Measurements from ENCODE around the gene CLEC14A.

The CLEC14A gene

DNA sequence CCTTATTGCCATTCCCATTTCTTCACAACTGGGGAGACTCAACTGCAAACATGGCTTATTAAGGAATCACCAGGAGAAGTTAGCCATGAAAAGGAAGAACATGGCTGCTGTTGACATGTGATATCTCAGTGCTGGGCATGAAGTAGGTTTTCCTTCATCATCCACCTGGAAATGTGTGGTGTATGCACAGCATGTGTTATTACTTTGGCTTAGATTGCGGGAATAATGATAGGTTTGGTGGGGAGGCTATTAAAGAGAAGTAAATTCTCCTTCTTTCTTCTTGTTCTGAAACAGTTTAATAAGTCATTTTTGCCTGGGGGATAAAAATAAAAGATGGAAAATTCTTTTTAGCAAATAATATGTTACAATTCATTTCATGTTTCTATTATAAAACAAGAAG is 23.7 kb upstream of the CLEC14A start:
- TF ChIP-seq POLR2AphosphoS5 (IDR thresholded peaks at IDR 0.05; ENCODE audit: low read depth, low read length) (no peak), TAF1 (IDR thresholded peaks at IDR 0.05; ENCODE audit: borderline replicate concordance, low read depth, low read length) (no peak), POLR2A (IDR thresholded peaks at IDR 0.05; ENCODE audit: low read depth, low read length) (no peak)
- no peak for DNase-seq (ENCODE audit: insufficient read length)
- FAIRE-seq, result no peak

DNA sequence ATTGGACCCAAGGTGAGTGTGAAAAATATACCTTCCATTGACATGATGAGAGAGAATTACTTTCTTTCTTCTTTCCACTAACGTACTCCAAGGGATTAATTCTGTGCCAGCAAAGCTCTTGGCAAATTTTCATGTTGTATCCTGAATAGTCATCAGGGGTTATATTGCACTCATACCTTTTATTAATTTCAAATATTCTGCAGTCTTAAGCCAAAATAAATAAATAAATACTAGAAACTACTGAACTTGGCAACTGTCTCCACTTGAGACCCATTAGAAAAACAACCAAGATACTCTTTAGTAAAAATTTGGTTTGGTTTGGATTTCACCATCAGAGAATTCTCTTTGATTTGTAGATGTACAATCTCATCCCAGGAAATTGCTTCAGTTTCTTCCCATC is 22.1 kb upstream of the CLEC14A start:
- no peak for TF ChIP-seq POLR2A (IDR thresholded peaks at IDR 0.05; ENCODE audit: low read depth, low read length)
- TF ChIP-seq POLR2AphosphoS5 (IDR thresholded peaks at IDR 0.05; ENCODE audit: low read depth, low read length), result no peak
- TF ChIP-seq TAF1 (IDR thresholded peaks at IDR 0.05; ENCODE audit: borderline replicate concordance, low read depth, low read length), result no peak
- FAIRE-seq (no peak), DNase-seq (ENCODE audit: insufficient read length) (no peak)

DNA sequence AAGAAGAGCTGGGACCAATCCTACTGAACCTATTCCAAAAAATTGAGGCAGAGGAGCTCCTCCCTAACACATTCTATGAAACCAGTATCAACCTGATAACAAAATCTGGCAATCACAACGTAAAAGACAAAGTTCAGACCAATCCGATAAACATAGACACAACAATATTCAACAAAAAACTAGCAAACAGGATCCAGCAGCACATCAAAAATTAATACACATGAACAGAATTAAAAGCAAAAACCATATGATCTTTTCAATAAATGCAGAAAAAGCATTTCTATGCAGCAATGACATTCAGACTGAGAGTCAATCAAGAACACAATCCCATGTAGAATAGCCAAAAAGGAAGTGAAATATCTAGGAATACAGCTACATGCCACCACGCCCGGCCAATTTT is 7.0 kb upstream of the CLEC14A start:
- FAIRE-seq, result no peak
- TF ChIP-seq POLR2A (IDR thresholded peaks at IDR 0.05; ENCODE audit: low read depth, low read length) (no peak), POLR2AphosphoS5 (IDR thresholded peaks at IDR 0.05; ENCODE audit: low read depth, low read length) (no peak), TAF1 (IDR thresholded peaks at IDR 0.05; ENCODE audit: borderline replicate concordance, low read depth, low read length) (no peak)
- DNase-seq (ENCODE audit: insufficient read length), result no peak

DNA sequence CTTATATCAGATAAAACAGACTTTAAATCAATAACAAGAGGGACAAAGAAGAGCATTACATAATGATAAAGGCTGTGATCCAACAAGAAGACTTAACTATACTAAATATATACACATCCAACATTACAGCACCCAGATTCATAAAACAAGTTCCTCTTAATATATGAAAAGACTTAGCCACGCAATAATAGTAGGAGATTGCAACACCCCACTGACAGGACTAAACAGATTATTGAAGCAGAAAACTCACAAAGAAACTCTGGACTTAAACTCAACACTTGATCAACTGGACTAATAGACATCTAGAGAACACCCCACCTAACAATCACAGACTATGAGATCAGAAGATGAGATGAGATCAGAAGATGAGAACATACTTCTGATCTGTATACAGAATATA is 5.7 kb upstream of the CLEC14A start:
- DNase-seq (ENCODE audit: insufficient read length) (no peak), FAIRE-seq (no peak)
- TF ChIP-seq TAF1 (IDR thresholded peaks at IDR 0.05; ENCODE audit: borderline replicate concordance, low read depth, low read length) (no peak), POLR2A (IDR thresholded peaks at IDR 0.05; ENCODE audit: low read depth, low read length) (no peak)

DNA sequence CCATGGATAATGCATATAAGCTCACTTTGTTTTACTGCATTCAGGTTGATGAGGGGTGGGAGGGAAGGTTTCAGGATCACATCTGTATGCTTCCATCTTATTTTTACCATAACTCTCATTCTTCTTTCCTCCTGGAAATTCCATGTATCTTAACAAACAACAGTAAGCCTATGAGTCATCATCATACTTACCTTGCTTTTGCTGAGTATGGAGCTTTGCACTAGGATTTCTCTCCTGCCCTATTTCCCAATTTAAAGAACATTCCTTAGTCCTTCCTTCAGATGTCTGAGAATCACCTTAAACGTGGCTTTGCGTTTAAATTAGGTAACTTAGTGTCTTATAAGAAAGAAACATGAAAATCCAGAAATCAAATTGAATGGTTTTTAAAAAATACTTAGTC is 1.6 kb upstream of the CLEC14A start:
- no peak for FAIRE-seq
- DNase-seq (ENCODE audit: insufficient read length), result no peak
- no peak for TF ChIP-seq POLR2A (IDR thresholded peaks at IDR 0.05; ENCODE audit: low read depth, low read length)
- no peak for TF ChIP-seq TAF1 (IDR thresholded peaks at IDR 0.05; ENCODE audit: borderline replicate concordance, low read depth, low read length)
- no peak for TF ChIP-seq POLR2AphosphoS5 (IDR thresholded peaks at IDR 0.05; ENCODE audit: low read depth, low read length)

DNA sequence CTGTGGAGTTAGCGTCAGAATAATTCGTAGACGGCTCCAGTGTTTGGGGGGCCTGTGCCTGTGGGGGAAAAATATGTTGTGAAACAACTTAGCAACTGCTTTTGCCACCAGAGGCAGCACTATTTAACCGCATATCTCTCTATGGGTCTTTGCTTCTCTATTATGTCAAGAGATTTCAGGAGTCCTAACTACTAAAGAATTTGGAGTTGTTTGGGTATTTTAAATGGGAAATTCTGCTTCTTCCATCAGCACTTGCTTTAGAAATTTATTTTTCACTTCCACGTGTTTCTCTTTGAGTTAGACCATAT is 594 bp upstream of the CLEC14A start:
- no peak for FAIRE-seq
- no peak for TF ChIP-seq TAF1 (IDR thresholded peaks at IDR 0.05; ENCODE audit: borderline replicate concordance, low read depth, low read length)
- no peak for TF ChIP-seq POLR2AphosphoS5 (IDR thresholded peaks at IDR 0.05; ENCODE audit: low read depth, low read length)
- no peak for TF ChIP-seq POLR2A (IDR thresholded peaks at IDR 0.05; ENCODE audit: low read depth, low read length)
- DNase-seq (ENCODE audit: insufficient read length), result no peak

DNA sequence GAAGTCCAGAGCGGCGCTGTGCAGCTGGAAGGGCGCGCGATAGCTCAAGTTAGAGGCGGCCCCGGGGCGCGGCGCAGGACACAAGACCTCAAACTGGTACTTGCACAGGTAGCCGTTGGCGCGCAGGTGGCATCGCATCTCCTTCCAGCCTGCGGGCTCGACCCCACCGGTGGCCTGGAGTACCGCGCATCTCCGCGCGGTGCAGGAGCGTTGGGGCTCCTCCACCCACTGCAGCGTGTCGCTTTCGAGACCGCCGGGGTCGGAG is 553 bp downstream of the CLEC14A start:
- FAIRE-seq (no peak), DNase-seq (ENCODE audit: insufficient read length) (no peak)
- TF ChIP-seq TAF1 (IDR thresholded peaks at IDR 0.05; ENCODE audit: borderline replicate concordance, low read depth, low read length), result no peak
- TF ChIP-seq POLR2AphosphoS5 (IDR thresholded peaks at IDR 0.05; ENCODE audit: low read depth, low read length), result no peak
- no peak for TF ChIP-seq POLR2A (IDR thresholded peaks at IDR 0.05; ENCODE audit: low read depth, low read length)

DNA sequence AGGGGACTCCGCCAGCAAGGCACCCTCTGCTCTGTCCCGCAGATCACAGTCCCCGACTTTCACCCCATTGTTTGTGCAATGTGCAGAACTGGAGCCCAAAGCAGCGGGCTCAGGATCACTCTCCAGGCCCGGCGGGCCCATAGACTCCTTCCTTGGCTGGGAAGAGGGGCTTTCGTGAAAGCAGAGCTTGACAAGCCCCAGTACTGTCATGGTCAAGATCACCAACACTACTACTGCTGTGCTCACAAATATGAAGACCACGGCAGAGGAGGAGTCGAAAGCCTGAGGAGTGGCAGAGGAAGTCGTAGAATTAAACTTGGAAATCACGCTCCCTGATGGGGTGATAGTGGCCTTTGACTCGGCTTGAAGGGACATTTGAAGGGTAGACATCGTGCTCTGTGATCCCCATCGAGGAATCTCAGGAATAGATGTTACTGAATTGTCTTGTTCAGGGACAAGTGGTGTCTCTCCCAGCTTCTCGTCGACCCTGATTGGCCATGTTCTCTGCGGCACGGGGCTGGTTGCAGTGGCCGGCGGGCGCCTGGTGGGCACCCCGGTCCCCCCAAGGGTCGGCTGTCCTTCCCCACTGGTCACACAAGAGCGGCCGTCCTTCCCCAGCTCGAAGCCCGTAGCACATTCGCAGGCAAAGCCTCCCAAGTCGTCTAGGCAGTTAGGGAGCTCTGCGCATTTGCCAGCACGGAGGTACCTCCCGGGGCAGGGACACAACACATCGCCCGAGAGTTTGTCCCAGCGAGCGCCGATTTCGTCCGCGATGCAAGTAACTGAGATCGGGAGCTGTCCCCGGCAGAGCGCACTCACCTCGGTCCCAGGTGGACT is 1.1 kb downstream of the CLEC14A start:
- no peak for TF ChIP-seq TAF1 (IDR thresholded peaks at IDR 0.05; ENCODE audit: borderline replicate concordance, low read depth, low read length)
- TF ChIP-seq POLR2AphosphoS5 (IDR thresholded peaks at IDR 0.05; ENCODE audit: low read depth, low read length), result no peak
- no peak for TF ChIP-seq POLR2A (IDR thresholded peaks at IDR 0.05; ENCODE audit: low read depth, low read length)
- FAIRE-seq (no peak), DNase-seq (ENCODE audit: insufficient read length) (no peak)

DNA sequence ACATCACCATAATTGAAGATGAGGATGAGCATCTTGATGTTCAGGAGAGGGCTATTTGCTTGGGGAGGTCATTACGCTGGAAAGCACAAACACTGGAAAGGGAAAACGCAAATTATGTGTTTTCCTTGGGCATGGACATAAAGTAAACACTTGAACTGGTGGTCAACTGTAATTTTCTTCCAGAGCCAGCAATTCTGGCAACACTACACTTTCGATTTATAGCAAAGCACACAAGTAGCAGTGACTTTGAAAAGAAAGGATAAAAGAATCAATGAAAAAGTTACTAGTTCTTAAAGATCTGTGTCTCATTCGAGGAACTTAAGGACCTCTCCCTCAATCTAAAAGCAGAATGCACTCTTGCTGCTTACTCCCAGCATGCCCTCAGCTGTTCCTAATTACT is 2.2 kb downstream of the CLEC14A start:
- TF ChIP-seq TAF1 (IDR thresholded peaks at IDR 0.05; ENCODE audit: borderline replicate concordance, low read depth, low read length) (no peak), POLR2AphosphoS5 (IDR thresholded peaks at IDR 0.05; ENCODE audit: low read depth, low read length) (no peak), POLR2A (IDR thresholded peaks at IDR 0.05; ENCODE audit: low read depth, low read length) (no peak)
- FAIRE-seq (no peak), DNase-seq (ENCODE audit: insufficient read length) (no peak)

DNA sequence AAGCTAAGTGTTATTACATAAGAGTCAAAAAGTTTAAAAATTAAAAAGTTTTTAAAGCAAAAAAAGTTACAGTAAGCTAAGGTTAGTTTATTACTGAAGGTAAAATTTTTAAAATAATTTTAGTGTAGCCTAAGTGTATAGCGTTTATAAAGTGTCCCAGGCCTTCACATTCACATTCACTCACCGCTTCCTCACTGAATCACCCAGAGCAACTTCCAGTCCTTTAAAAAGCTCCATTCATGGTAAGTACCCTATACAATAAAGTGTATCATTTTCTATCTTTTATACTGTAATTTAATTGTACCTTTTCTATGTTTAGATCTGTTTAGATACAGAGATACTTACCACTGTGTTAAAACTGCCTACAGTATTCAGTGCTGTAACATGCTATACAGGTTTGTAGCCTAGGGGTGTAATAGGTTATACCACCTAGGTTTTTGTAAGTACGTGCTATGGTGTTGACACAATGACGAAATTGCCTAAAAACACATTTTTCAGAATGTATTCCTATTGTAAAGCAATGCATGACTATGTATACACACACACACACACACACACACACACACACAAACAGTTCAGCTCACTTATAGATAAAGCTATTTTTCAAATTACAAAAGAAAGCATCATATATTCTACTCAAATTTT is 3.7 kb downstream of the CLEC14A start:
- no peak for FAIRE-seq
- no peak for TF ChIP-seq POLR2AphosphoS5 (IDR thresholded peaks at IDR 0.05; ENCODE audit: low read depth, low read length)
- no peak for TF ChIP-seq TAF1 (IDR thresholded peaks at IDR 0.05; ENCODE audit: borderline replicate concordance, low read depth, low read length)
- TF ChIP-seq POLR2A (IDR thresholded peaks at IDR 0.05; ENCODE audit: low read depth, low read length), result no peak
- no peak for DNase-seq (ENCODE audit: insufficient read length)

DNA sequence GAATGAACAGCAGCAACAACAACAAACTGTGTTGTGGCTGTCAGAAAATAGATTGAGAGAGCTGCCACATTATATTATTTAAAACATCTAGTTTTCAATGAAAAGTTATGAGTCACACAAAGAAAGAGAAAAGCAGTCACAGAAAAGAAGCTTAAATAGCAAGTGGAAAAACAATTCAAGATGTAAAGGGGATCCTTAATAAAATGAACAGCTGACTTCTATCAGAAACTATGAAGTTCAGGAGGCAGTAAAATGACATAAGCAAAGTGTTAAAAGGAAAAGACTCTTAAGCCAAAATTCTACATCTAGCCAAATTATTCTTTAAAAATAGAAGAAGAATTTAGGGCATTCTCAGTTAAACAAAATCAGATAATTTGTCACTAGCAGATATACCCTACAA is 5.6 kb downstream of the CLEC14A start:
- DNase-seq (ENCODE audit: insufficient read length), result no peak
- FAIRE-seq, result no peak
- TF ChIP-seq POLR2A (IDR thresholded peaks at IDR 0.05; ENCODE audit: low read depth, low read length) (no peak), POLR2AphosphoS5 (IDR thresholded peaks at IDR 0.05; ENCODE audit: low read depth, low read length) (no peak), TAF1 (IDR thresholded peaks at IDR 0.05; ENCODE audit: borderline replicate concordance, low read depth, low read length) (no peak)

DNA sequence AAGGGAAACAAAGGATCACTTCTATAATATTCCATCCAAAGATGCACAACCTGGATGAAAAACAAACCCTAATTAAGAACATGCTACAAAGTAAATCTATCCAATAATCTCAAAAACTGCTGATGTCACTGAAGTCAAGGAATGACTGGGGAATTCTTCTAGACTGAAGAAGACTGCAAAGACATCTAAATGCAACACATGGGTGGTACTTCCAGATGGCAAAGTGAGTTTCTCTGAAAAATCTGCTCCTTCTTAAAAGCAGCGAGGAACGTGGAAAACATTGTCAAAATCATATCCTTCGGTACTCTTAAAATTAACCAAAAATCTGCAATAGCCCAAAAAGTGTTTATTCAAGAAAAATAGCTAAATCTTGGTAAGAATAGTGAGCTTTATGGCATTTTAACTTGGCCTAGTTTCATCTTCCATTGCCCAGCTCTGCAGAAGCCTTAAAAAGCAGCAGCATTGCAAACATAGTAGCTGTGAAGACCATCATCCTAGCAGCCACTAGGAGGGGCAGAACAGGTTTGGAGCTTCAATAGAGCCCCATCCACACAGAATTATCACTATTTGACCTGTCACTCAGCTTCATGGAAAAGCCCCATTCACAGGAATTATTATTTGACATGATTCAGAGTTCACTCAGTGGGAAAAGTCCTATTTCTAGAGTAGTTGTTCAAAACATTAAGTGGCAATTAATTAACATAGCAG is 7.4 kb downstream of the CLEC14A start:
- FAIRE-seq, result no peak

More for the DNA sequence above, 7.4 kb downstream of the CLEC14A start:
- TF ChIP-seq POLR2A (IDR thresholded peaks at IDR 0.05; ENCODE audit: low read depth, low read length) (no peak), POLR2AphosphoS5 (IDR thresholded peaks at IDR 0.05; ENCODE audit: low read depth, low read length) (no peak), TAF1 (IDR thresholded peaks at IDR 0.05; ENCODE audit: borderline replicate concordance, low read depth, low read length) (no peak)
- no peak for DNase-seq (ENCODE audit: insufficient read length)

All from GM12892 (cell line).